ENCODE measurements around the gene MIEF1. TPM values are rescaled to one million over a fixed set of nuclear protein-coding genes. Genes with fewer than 3 reads are reported as not detected.

Gene MIEF1
- total and polyA plus RNA-seq, 4 donors, result 7.1 to 28.9 (median 17.4) TPM

GRCh38 chr22:39535831-39536449, 33.9 kb downstream of the MIEF1 start:
- no peak overlapping the region for H3K4me3 ChIP-seq
- H3K9me3 ChIP-seq (ENCODE audit: control insufficient read depth in 4 of 4, insufficient read depth in 3 of 4, low read length in 3 of 4), result no peaks in the 10 kb centered on the region
- DNase-seq (no peak), ATAC-seq (ENCODE audit: insufficient read depth, low FRiP score) (no peak)
- peaks cover 0 to 8% (median 4%) of the 10 kb centered on the region in 4 donors for H3K36me3 ChIP-seq (ENCODE audit: control insufficient read depth in 4 of 4, insufficient read depth in 4 of 4, low read length in 4 of 4)
- H3K4me1 ChIP-seq (ENCODE audit: control insufficient read depth in 5 of 5, insufficient read depth in 5 of 5, low read length in 5 of 5), result peaks cover 2 to 18% (median 6%) of the 10 kb centered on the region in 5 donors
- H3K27me3 ChIP-seq (ENCODE audit: control insufficient read depth in 3 of 3, insufficient read depth in 3 of 3, low read length in 2 of 3), result no peaks in the 10 kb centered on the region
- no peak overlapping the region for H3K27ac ChIP-seq (ENCODE audit: low read depth in 1 of 2, low read length in 1 of 2)
- TF ChIP-seq CTCF (IDR thresholded peaks at IDR 0.05; ENCODE audit: control extremely low read depth, extremely low read depth), result no peak
- no peak overlapping the region for H3K9ac ChIP-seq (ENCODE audit: insufficient read depth in 1 of 2, low read length in 2 of 2)
- WGBS, 2 donors, result 87 to 90% methylated on average over 15 of the region's 15 CpGs

GRCh38 chr22:39536711-39537110, 34.6 kb downstream of the MIEF1 start:
- 66 to 79% methylated on average over 8 of the region's 8 CpGs for WGBS, 2 donors
- DNase-seq (no peak), ATAC-seq (ENCODE audit: insufficient read depth, low FRiP score) (no peak)
- Histone ChIP-seq H3K9me3 (ENCODE audit: control insufficient read depth in 4 of 4, insufficient read depth in 3 of 4, low read length in 3 of 4) (no peaks in the 10 kb centered on the region), H3K36me3 (ENCODE audit: control insufficient read depth in 4 of 4, insufficient read depth in 4 of 4, low read length in 4 of 4) (peaks cover 0 to 5% (median 0%) of the 10 kb centered on the region in 4 donors), H3K27me3 (ENCODE audit: control insufficient read depth in 3 of 3, insufficient read depth in 3 of 3, low read length in 2 of 3) (no peaks in the 10 kb centered on the region), H3K4me1 (ENCODE audit: control insufficient read depth in 5 of 5, insufficient read depth in 5 of 5, low read length in 5 of 5) (peaks cover 0 to 11% (median 2%) of the 10 kb centered on the region in 5 donors), H3K27ac (ENCODE audit: low read depth in 1 of 2, low read length in 1 of 2) (no peak overlapping the region), H3K9ac (ENCODE audit: insufficient read depth in 1 of 2, low read length in 2 of 2) (no peak overlapping the region), H3K4me3 (no peak overlapping the region)
- TF ChIP-seq CTCF (IDR thresholded peaks at IDR 0.05; ENCODE audit: control extremely low read depth, extremely low read depth), result no peak

- no peak overlapping the region for H3K4me3 ChIP-seq
- no peak overlapping the region for H3K9ac ChIP-seq (ENCODE audit: insufficient read depth in 1 of 2, low read length in 2 of 2)
- WGBS, 2 donors, result 52 to 79% methylated on average over 2 of the region's 2 CpGs
- H3K9me3 ChIP-seq (ENCODE audit: control insufficient read depth in 4 of 4, insufficient read depth in 3 of 4, low read length in 3 of 4), result no peaks in the 10 kb centered on the region
- H3K36me3 ChIP-seq (ENCODE audit: control insufficient read depth in 4 of 4, insufficient read depth in 4 of 4, low read length in 4 of 4), result no peaks in the 10 kb centered on the region
- ATAC-seq (ENCODE audit: insufficient read depth, low FRiP score) (no peak), DNase-seq (no peak)
- H3K4me1 ChIP-seq (ENCODE audit: control insufficient read depth in 5 of 5, insufficient read depth in 5 of 5, low read length in 5 of 5), result peaks cover 0 to 8% (median 0%) of the 10 kb centered on the region in 5 donors
- no peaks in the 10 kb centered on the region for H3K27me3 ChIP-seq (ENCODE audit: control insufficient read depth in 3 of 3, insufficient read depth in 3 of 3, low read length in 2 of 3)
- no peak overlapping the region for H3K27ac ChIP-seq (ENCODE audit: low read depth in 1 of 2, low read length in 1 of 2)
- TF ChIP-seq CTCF (IDR thresholded peaks at IDR 0.05; ENCODE audit: control extremely low read depth, extremely low read depth), result no peak
These were observed 35.9 kb downstream of the MIEF1 start for GRCh38 chr22:39537975-39538374.

- Histone ChIP-seq H3K9ac (ENCODE audit: insufficient read depth in 1 of 2, low read length in 2 of 2) (no peak overlapping the region), H3K9me3 (ENCODE audit: control insufficient read depth in 4 of 4, insufficient read depth in 3 of 4, low read length in 3 of 4) (peaks cover 0 to 3% (median 0%) of the 10 kb centered on the region in 4 donors), H3K4me3 (no peak overlapping the region), H3K4me1 (ENCODE audit: control insufficient read depth in 5 of 5, insufficient read depth in 5 of 5, low read length in 5 of 5) (no peaks in the 10 kb centered on the region), H3K36me3 (ENCODE audit: control insufficient read depth in 4 of 4, insufficient read depth in 4 of 4, low read length in 4 of 4) (no peaks in the 10 kb centered on the region), H3K27me3 (ENCODE audit: control insufficient read depth in 3 of 3, insufficient read depth in 3 of 3, low read length in 2 of 3) (peaks cover 3 to 10% (median 7%) of the 10 kb centered on the region in 3 donors), H3K27ac (ENCODE audit: low read depth in 1 of 2, low read length in 1 of 2) (no peak overlapping the region)
- no peak for TF ChIP-seq CTCF (IDR thresholded peaks at IDR 0.05; ENCODE audit: control extremely low read depth, extremely low read depth)
- DNase-seq, result peak in 1 of 3 donors; percentile 22
- WGBS, 2 donors, result 19 to 21% methylated on average over 11 of the region's 11 CpGs
- no peak for ATAC-seq (ENCODE audit: insufficient read depth, low FRiP score)
These were observed 41.0 kb downstream of the MIEF1 start for GRCh38 chr22:39543095-39543494.
